ENCODE data around the gene COMMD7.

- no peak for TF ChIP-seq EP300 (conservative IDR thresholded peaks at IDR 0.05; ENCODE audit: poor library complexity, severe bottlenecking)
- no peak for TF ChIP-seq CTCF (IDR thresholded peaks at IDR 0.05; ENCODE audit: poor library complexity, severe bottlenecking)
- TF ChIP-seq EZH2 (IDR thresholded peaks at IDR 0.05; ENCODE audit: borderline replicate concordance, insufficient read depth, low read length, poor library complexity, severe bottlenecking): no peak
These were observed 20.1 kb upstream of the COMMD7 start for GRCh38 chr20:32763202-32764004.

Data from neural cell (in vitro differentiated cells).